H9 (cell line): Measurements from ENCODE around the gene GALNT9. TPM values are rescaled to one million over a fixed set of nuclear protein-coding genes. Genes with fewer than 3 reads are reported as not detected.

Experiments used
- DNase-seq: peaks from one replicate; pipeline ENCODE4 v3.0.0-alpha.2; 2017
- H2AFZ ChIP-seq: one replicate; pipeline ENCODE4 v1.6.1; 2013; ENCODE audit warnings: mild to moderate bottlenecking, low read length, control low read depth, moderate library complexity
- H2AK5ac ChIP-seq: 2 replicates; pipeline ENCODE4 v1.6.1; 2013; ENCODE audit warnings: low read length, control low read depth, mixed read lengths; ENCODE audit not compliant: insufficient read length
- H2BK120ac ChIP-seq: one replicate; pipeline ENCODE4 v1.6.1; 2013; ENCODE audit warnings: low read depth, mild to moderate bottlenecking, low read length, control low read depth, inconsistent platforms; ENCODE audit not compliant: poor library complexity, severe bottlenecking
- H2BK12ac ChIP-seq: 2 replicates; pipeline ENCODE4 v1.6.1; 2013; ENCODE audit warnings: low read length, control low read depth, mixed read lengths, low read depth; ENCODE audit not compliant: insufficient read length
- H2BK15ac ChIP-seq: 2 replicates; pipeline ENCODE4 v1.6.1; 2013; ENCODE audit warnings: low read depth, low read length, control low read depth
- H2BK20ac ChIP-seq: one replicate; pipeline ENCODE4 v1.6.1; 2013; ENCODE audit warnings: low read depth, mild to moderate bottlenecking, low read length, control low read depth, inconsistent platforms; ENCODE audit not compliant: poor library complexity, severe bottlenecking
- H2BK5ac ChIP-seq: 2 replicates; pipeline ENCODE4 v1.6.1; 2013; ENCODE audit warnings: low read length, control low read depth, mixed read lengths; ENCODE audit not compliant: insufficient read length
- H3K14ac ChIP-seq: 2 replicates; pipeline ENCODE4 v1.6.1; 2013; ENCODE audit warnings: low read length, control low read depth; ENCODE audit not compliant: insufficient read depth
- H3K18ac ChIP-seq: 2 replicates; pipeline ENCODE4 v1.6.1; 2013; ENCODE audit warnings: low read depth, mild to moderate bottlenecking, mixed read lengths, low read length, control low read depth; ENCODE audit not compliant: insufficient read length
- H3K23ac ChIP-seq: 2 replicates; pipeline ENCODE4 v1.6.1; 2013; ENCODE audit warnings: low read length, control low read depth, mixed read lengths, low read depth; ENCODE audit not compliant: insufficient read length
- H3K23me2 ChIP-seq: 2 replicates; pipeline ENCODE4 v1.6.1; 2013; ENCODE audit warnings: low read depth, mild to moderate bottlenecking, mixed read lengths, low read length, control low read depth; ENCODE audit not compliant: insufficient read length, poor library complexity, severe bottlenecking
- H3K27ac ChIP-seq: 2 replicates; pipeline ENCODE4 v1.5.1; 2013; ENCODE audit warnings: low read length, control low read depth, mixed read lengths, low read depth; ENCODE audit not compliant: insufficient read length
- H3K27me3 ChIP-seq: 2 replicates; pipeline ENCODE4 v1.6.1; 2013; ENCODE audit warnings: low read length, control low read depth, inconsistent platforms; ENCODE audit not compliant: insufficient read depth
- H3K4ac ChIP-seq: 2 replicates; pipeline ENCODE4 v1.6.1; 2013; ENCODE audit warnings: low read depth, mild to moderate bottlenecking, control low read depth, inconsistent platforms, low read length, moderate library complexity
- H3K4me1 ChIP-seq: 2 replicates; pipeline ENCODE4 v1.6.1; 2013; ENCODE audit warnings: low read length, control low read depth, inconsistent platforms; ENCODE audit not compliant: insufficient read depth
- H3K4me2 ChIP-seq: 2 replicates; pipeline ENCODE4 v1.6.1; 2013; ENCODE audit warnings: low read length, control low read depth, mixed read lengths; ENCODE audit not compliant: insufficient read length, insufficient read depth
- H3K56ac ChIP-seq: 2 replicates; pipeline ENCODE4 v1.6.1; 2013; ENCODE audit warnings: low read depth, mild to moderate bottlenecking, mixed read lengths, low read length, control low read depth; ENCODE audit not compliant: insufficient read length
- H3K79me1 ChIP-seq: 2 replicates; pipeline ENCODE4 v1.6.1; 2013; ENCODE audit warnings: low read depth, mild to moderate bottlenecking, moderate library complexity, low read length, control low read depth, inconsistent platforms; ENCODE audit not compliant: insufficient read depth, poor library complexity, severe bottlenecking
- H3K79me2 ChIP-seq: 2 replicates; pipeline ENCODE4 v1.6.1; 2013; ENCODE audit warnings: low read length, control low read depth, inconsistent platforms; ENCODE audit not compliant: insufficient read depth
- H3K9ac ChIP-seq: 2 replicates; pipeline ENCODE4 v1.6.1; 2013; ENCODE audit warnings: low read length, control low read depth, mixed read lengths; ENCODE audit not compliant: insufficient read length; ENCODE audit errors: extremely low read depth
- H3K9me3 ChIP-seq: one replicate; pipeline ENCODE4 v1.6.1; 2013; ENCODE audit warnings: low read depth, low read length, inconsistent platforms; ENCODE audit not compliant: control insufficient read depth
- H3T11ph ChIP-seq: one replicate; pipeline ENCODE4 v1.6.1; 2013; ENCODE audit warnings: mild to moderate bottlenecking, low read length, control low read depth, inconsistent platforms
- H4K20me1 ChIP-seq: one replicate; pipeline ENCODE4 v1.6.1; 2013; ENCODE audit not compliant: control insufficient read depth, insufficient read length, insufficient read depth
- H4K5ac ChIP-seq: 2 replicates; pipeline ENCODE4 v1.6.1; 2013; ENCODE audit warnings: low read depth, mild to moderate bottlenecking, mixed read lengths, low read length, control low read depth; ENCODE audit not compliant: insufficient read length
- H4K8ac ChIP-seq: replicated peaks from 2 replicates; pipeline ENCODE4 v1.6.1; 2013; ENCODE audit warnings: low read length, control low read depth, mixed read lengths, low read depth; ENCODE audit not compliant: insufficient read length
- H4K91ac ChIP-seq: 2 replicates; pipeline ENCODE4 v1.6.1; 2013; ENCODE audit warnings: low read depth, mild to moderate bottlenecking, moderate library complexity, mixed read lengths, low read length, control low read depth; ENCODE audit not compliant: insufficient read length
- H3K27ac Mint-ChIP-seq, 3 experiments: 2 replicates in 2 of 3; 3 replicates in 1 of 3; pipeline ENCODE4 v1.8.0; 2020 to 2021; ENCODE audit warnings: mixed read lengths in 3 of 3, mild to moderate bottlenecking in 1 of 3, moderate library complexity in 1 of 3
- H3K27me3 Mint-ChIP-seq: 2 replicates; pipeline ENCODE4 v1.8.0; 2021; ENCODE audit warnings: low read depth, mild to moderate bottlenecking, moderate library complexity, mixed read lengths
- H3K36me3 Mint-ChIP-seq, 3 experiments: 2 replicates in 2 of 3; 3 replicates in 1 of 3; pipeline ENCODE4 v1.8.0; 2020 to 2021; ENCODE audit warnings: low read depth in 3 of 3, mixed read lengths in 3 of 3; ENCODE audit not compliant: insufficient read depth in 1 of 3
- H3K4me1 Mint-ChIP-seq, 2 experiments: 2 replicates each; pipeline ENCODE4 v1.8.0; 2020; ENCODE audit warnings: mixed read lengths in 2 of 2
- H3K4me3 Mint-ChIP-seq, 2 experiments: 2 replicates in 1 of 2; 3 replicates in 1 of 2; pipeline ENCODE4 v1.8.0; 2020 to 2021; ENCODE audit warnings: mild to moderate bottlenecking in 2 of 2, mixed read lengths in 2 of 2, moderate library complexity in 1 of 2
- H3K9me3 Mint-ChIP-seq, 2 experiments: 2 replicates in 1 of 2; 3 replicates in 1 of 2; pipeline ENCODE4 v1.8.0; 2020; ENCODE audit warnings: mild to moderate bottlenecking in 2 of 2, mixed read lengths in 2 of 2, moderate library complexity in 1 of 2
- CTCF ChIP-seq: fragments of 200-600 bp; sonication (generic); conservative IDR thresholded peaks from 3 replicates; pipeline ENCODE4 v1.8.0; 2021; ENCODE audit warnings: antibody characterized with exemption, mild to moderate bottlenecking
- WGBS: extraction: QIAGEN DNeasy Blood & Tissue Kit; methylation state at CpG from one replicate; pipeline ENCODE4 v1.1.7; 2013; ENCODE audit warnings: missing lambda C conversion rate, low lambda C conversion rate, mixed read lengths; ENCODE audit not compliant: insufficient read length; ENCODE audit errors: extremely low coverage; 5-methylcytosine and 5-hydroxymethylcytosine counted together
- total RNA-seq: library from RNA; stranded (reverse); gene quantifications from 2 replicates; pipeline ENCODE4 v1.2.1, GENCODE V29; 2021

The GALNT9 gene
- total RNA-seq, 1 experiment from 2014 or later: 0.35 TPM

- H3K27ac Mint-ChIP-seq: no peak overlapping the region
Measured at GRCh38 chr12:132321321-132322118, 7.9 kb downstream of the GALNT9 start.

More at GRCh38 chr12:132321321-132322118, 7.9 kb downstream of the GALNT9 start:
- Histone ChIP-seq H3T11ph (no peak overlapping the region), H3K4ac (no peak overlapping the region), H3K18ac (no peak overlapping the region), H3K23ac (no peak overlapping the region), H3K9ac (no peak overlapping the region), H2BK120ac (no peak overlapping the region), H3K9me3 (no peaks in the 10 kb centered on the region), H3K27ac (no peak overlapping the region), H4K5ac (no peak overlapping the region), H3K79me2 (no peaks in the 10 kb centered on the region), H4K91ac (no peak overlapping the region), H4K8ac (no peak overlapping the region), H2BK20ac (no peak overlapping the region), H2AK5ac (no peak overlapping the region), H3K27me3 (peaks cover 5% of the 10 kb centered on the region), H2BK15ac (no peak overlapping the region), H2BK5ac (no peak overlapping the region), H4K20me1 (no peaks in the 10 kb centered on the region), H3K14ac (no peak overlapping the region), H2BK12ac (no peak overlapping the region), H2AFZ (no peak overlapping the region), H3K4me2 (no peak overlapping the region), H3K4me1 (no peaks in the 10 kb centered on the region), H3K56ac (no peak overlapping the region), H3K23me2 (no peaks in the 10 kb centered on the region), H3K79me1 (no peaks in the 10 kb centered on the region)
- Mint-ChIP-seq H3K4me1 (peaks cover 0 to 9% of the 10 kb centered on the region in 2 experiments; a peak in 2 of 4 replicates), H3K36me3 (no peaks in the 10 kb centered on the region), H3K9me3 (no peaks in the 10 kb centered on the region; a peak in 1 of 5 replicates), H3K27me3 (peaks cover 72% of the 10 kb centered on the region), H3K4me3 (no peak overlapping the region)
- no CpG with 5 or more reads among the region's 20 CpGs for WGBS
- TF ChIP-seq CTCF: no peak
- DNase-seq: no peak
